Keratinocyte (primary cell): Measurements from ENCODE around the gene CNDP2. TPM values are rescaled to one million over a fixed set of nuclear protein-coding genes. Genes with fewer than 3 reads are reported as not detected.

ENCODE experiments used
- DNase-seq: peaks from one replicate; pipeline ENCODE4 v3.0.0-alpha.2; 2011; ENCODE audit warnings: low read depth, missing footprints, low spot score
- FAIRE-seq: peaks from 2 replicates; lab custom pipeline; 2011; peaks lifted over from hg19 to GRCh38; lab: Jason Lieb, UNC
- H2AFZ ChIP-seq: 2 replicates; pipeline ENCODE4 v1.6.0; 2012; ENCODE audit warnings: low read length, control low read depth, inconsistent platforms; ENCODE audit not compliant: control insufficient read depth
- H3K27ac ChIP-seq: 2 replicates; pipeline ENCODE4 v1.5.1; 2011; ENCODE audit warnings: low read length; ENCODE audit not compliant: control insufficient read depth, insufficient read depth
- H3K27me3 ChIP-seq: 3 replicates; pipeline ENCODE4 v1.6.0; 2011; ENCODE audit warnings: low read length; ENCODE audit not compliant: control insufficient read depth, insufficient read depth; ENCODE audit errors: extremely low read depth
- H3K36me3 ChIP-seq, 2 experiments: 2 replicates in 1 of 2; 3 replicates in 1 of 2; pipeline ENCODE4 v1.5.1; 2011; ENCODE audit warnings: low read length in 2 of 2, mild to moderate bottlenecking in 1 of 2; ENCODE audit not compliant: control insufficient read depth in 2 of 2, insufficient read depth in 2 of 2; ENCODE audit errors: extremely low read depth in 1 of 2
- H3K4me1 ChIP-seq: 3 replicates; pipeline ENCODE4 v1.5.1; 2011; ENCODE audit warnings: low read length; ENCODE audit not compliant: control insufficient read depth, insufficient read depth; ENCODE audit errors: extremely low read depth
- H3K4me2 ChIP-seq: 3 replicates; pipeline ENCODE4 v1.6.0; 2011; ENCODE audit warnings: low read depth, low read length; ENCODE audit not compliant: control insufficient read depth, insufficient read depth; ENCODE audit errors: extremely low read depth
- H3K4me3 ChIP-seq, 3 experiments: fragments of 200-600 bp in 1 of 3; sonication (generic) in 1 of 3; 2 replicates in 2 of 3; 3 replicates in 1 of 3; pipeline ENCODE4 v1.5.1; 2011 to 2016; ENCODE audit warnings: low read length in 3 of 3, mild to moderate bottlenecking in 3 of 3, control low read depth in 2 of 3, inconsistent platforms in 1 of 3, low read depth in 1 of 3, mixed read lengths in 1 of 3, mixed run types in 1 of 3, moderate library complexity in 1 of 3; ENCODE audit not compliant: control insufficient read depth in 2 of 3, insufficient read depth in 2 of 3; ENCODE audit errors: extremely low read depth in 1 of 3
- H3K79me2 ChIP-seq: 2 replicates; pipeline ENCODE4 v1.6.0; 2012; ENCODE audit warnings: low read length; ENCODE audit not compliant: control insufficient read depth, insufficient read depth
- H3K9ac ChIP-seq: 3 replicates; pipeline ENCODE4 v1.6.0; 2011; ENCODE audit warnings: low read length; ENCODE audit not compliant: control insufficient read depth, insufficient read depth; ENCODE audit errors: extremely low read depth
- H3K9me1 ChIP-seq: 3 replicates; pipeline ENCODE4 v1.6.0; 2011; ENCODE audit warnings: low read length; ENCODE audit not compliant: control insufficient read depth, insufficient read depth; ENCODE audit errors: extremely low read depth
- H3K9me3 ChIP-seq: 2 replicates; pipeline ENCODE4 v1.5.1; 2012; ENCODE audit warnings: low read depth, low read length; ENCODE audit not compliant: control insufficient read depth
- H4K20me1 ChIP-seq: 3 replicates; pipeline ENCODE4 v1.6.0; 2011; ENCODE audit warnings: low read length; ENCODE audit not compliant: control insufficient read depth, insufficient read depth; ENCODE audit errors: extremely low read depth
- CTCF ChIP-seq, 3 experiments: IDR thresholded peaks in 1 of 3; conservative IDR thresholded peaks in 1 of 3; optimal IDR thresholded peaks in 1 of 3; 2 replicates in 2 of 3; 3 replicates in 1 of 3; pipeline versions ENCODE3 to v1.5.1; 2011; ENCODE audit warnings: low read length in 3 of 3, mild to moderate bottlenecking in 3 of 3, moderate library complexity in 2 of 3, control low read depth in 1 of 3, inconsistent platforms in 1 of 3; ENCODE audit not compliant: insufficient read depth in 2 of 3; ENCODE audit errors: extremely low read depth in 1 of 3
- EZH2 ChIP-seq: IDR thresholded peaks from one replicate; pipeline ENCODE4 v1.6.1; 2012; ENCODE audit warnings: inconsistent platforms, mild to moderate bottlenecking, low read length, moderate library complexity
- dilution Hi-C: fragments of 300-500 bp; cut with MboI; formaldehyde crosslinking; loops from one replicate; pipeline ENCODE4 v1.7.0; 2020; ENCODE audit warnings: low sequenced_read_pairs; ENCODE audit not compliant: extremely low pct_ligation_motif_present
- polyA plus RNA-seq, 5 experiments: library from polyadenylated mRNA; depleted of rRNA in 3 of 5; stranded (reverse) in 3 of 5; stranded (forward) in 1 of 5; unstranded in 1 of 5; fragments of >200 nt; gene quantifications; 1 replicate in 1 of 5; 2 replicates in 3 of 5; 3 replicates in 1 of 5; pipeline versions ENCODE4 v1.2.1 to v1.2.3, GENCODE V29; 2011 to 2012; ENCODE audit warnings: missing spikeins in 2 of 5, low read depth in 1 of 5, low replicate concordance in 1 of 5

CNDP2 gene
- polyA plus RNA-seq, 1 donor (not counting 4 experiments of a cell fraction or from before 2014, with no cell fraction given): 126 TPM

DNA sequence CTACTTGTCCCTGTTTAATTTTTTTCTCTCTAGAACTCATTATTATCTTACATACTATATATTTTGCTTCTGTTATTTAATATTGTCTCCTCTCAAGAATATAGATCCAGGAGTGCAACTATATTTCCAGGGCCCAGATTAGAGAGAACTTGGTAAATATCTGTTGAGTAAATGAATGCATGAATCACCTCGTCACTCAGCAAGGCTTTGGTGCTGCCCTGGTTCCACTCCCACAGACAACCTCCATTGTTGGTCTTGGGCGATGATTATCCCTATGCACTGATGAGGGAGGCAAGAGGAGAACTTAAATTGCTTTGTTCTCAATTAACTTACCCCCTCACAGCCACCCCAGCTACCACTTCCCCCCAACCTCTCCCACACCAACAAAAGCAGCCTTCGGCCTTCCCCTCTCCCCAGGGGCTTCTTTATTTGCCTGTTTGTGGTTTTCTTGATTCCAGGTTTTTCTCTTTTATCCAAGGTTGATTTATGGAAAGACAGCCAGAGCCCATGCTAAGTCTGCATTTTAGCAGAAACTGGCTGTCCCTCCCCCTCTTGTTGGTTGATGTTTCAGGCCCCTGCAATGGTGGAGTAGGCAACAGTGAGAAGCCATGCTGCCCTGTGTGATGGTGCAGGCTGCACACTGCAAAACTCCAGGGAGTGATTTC, 22.1 kb upstream of the CNDP2 start:
- Histone ChIP-seq H3K9me3 (no peaks in the 10 kb centered on the region), H2AFZ (no peak overlapping the region), H3K79me2 (no peaks in the 10 kb centered on the region), H3K36me3 (no peaks in the 10 kb centered on the region), H3K27me3 (no peaks in the 10 kb centered on the region), H3K9me1 (no peaks in the 10 kb centered on the region), H4K20me1 (no peaks in the 10 kb centered on the region), H3K4me2 (no peak overlapping the region), H3K4me3 (no peak overlapping the region), H3K9ac (no peak overlapping the region), H3K27ac (no peak overlapping the region), H3K4me1 (no peaks in the 10 kb centered on the region)
- TF ChIP-seq CTCF (optimal IDR thresholded peaks at IDR 0.05 in 1 of 3, IDR thresholded peaks at IDR 0.05 in 1 of 3, conservative IDR thresholded peaks at IDR 0.05 in 1 of 3; ENCODE audit: extremely low read depth in 1 of 3, insufficient read depth in 2 of 3, low read length in 3 of 3) (no peak), EZH2 (no peak)
- DNase-seq (no peak), FAIRE-seq (no peak)
- dilution Hi-C loops: no loop called here

GRCh38 chr18:74476140-74476539, 20.0 kb upstream of the CNDP2 start:
- Histone ChIP-seq H3K4me1 (no peaks in the 10 kb centered on the region), H3K9me1 (no peaks in the 10 kb centered on the region), H3K79me2 (no peaks in the 10 kb centered on the region), H3K4me2 (no peak overlapping the region), H3K4me3 (no peak overlapping the region), H2AFZ (no peak overlapping the region), H3K36me3 (no peaks in the 10 kb centered on the region), H3K9ac (no peak overlapping the region), H3K9me3 (no peaks in the 10 kb centered on the region), H3K27ac (no peak overlapping the region), H3K27me3 (no peaks in the 10 kb centered on the region), H4K20me1 (no peaks in the 10 kb centered on the region)
- peak; percentile 1 to 38 (median 14) for TF ChIP-seq CTCF (optimal IDR thresholded peaks at IDR 0.05 in 1 of 3, IDR thresholded peaks at IDR 0.05 in 1 of 3, conservative IDR thresholded peaks at IDR 0.05 in 1 of 3; ENCODE audit: extremely low read depth in 1 of 3, insufficient read depth in 2 of 3, low read length in 3 of 3)
- TF ChIP-seq EZH2: no peak
- dilution Hi-C loops: no loop called here
- no peak for DNase-seq
- no peak for FAIRE-seq
